ENCODE results near the gene HUWE1. TPM values are rescaled to one million over a fixed set of nuclear protein-coding genes. Genes with fewer than 3 reads are reported as not detected.
"Not testable (repeated sequence)": the region's sequence is repeated elsewhere in the genome, so short reads cannot be mapped to it uniquely, and the experiment has no call there.

Gene HUWE1
- 100 to 1,000 TPM; 235 to 251 TPM for total RNA-seq

GRCh38 chrX:53686151-53686885 lies at the start of gene HUWE1:
TSS of gene HUWE1 (minus strand) at chrX:53686719. CDS start at chrX:53654107, 32,612 bp downstream.
- Mint-ChIP-seq H3K4me1 (peaks cover 16% of the 10 kb centered on the region), H3K36me3 (ENCODE audit: low read depth) (peaks cover 16% of the 10 kb centered on the region), H3K4me3 (peak within 1 kb of the TSS; percentile 78), H3K9me3 (no peaks in the 10 kb centered on the region), H3K27me3 (no peaks in the 10 kb centered on the region), H3K27ac (peak within 1 kb of the TSS; percentile 97)
- DNase-seq = peak; percentile 84
- POLR2A ChIA-PET = interaction anchor here (0.6 to 1.5 kb wide), 4 partner anchors 24 to 48 kb away, joined by 4 to 7 read pairs (median 6); no protein-coding TSS in a partner anchor
- CTCF ChIA-PET = interaction anchor here (1.6 kb wide), 1 partner anchor 9 kb away, joined by 5 read pairs; no protein-coding TSS in a partner anchor

GRCh38 chrX:53732797-53733196 lies 46.3 kb upstream of the HUWE1 start:
- Mint-ChIP-seq H3K9me3 (peaks cover 8% of the 10 kb centered on the region), H3K27ac (peak overlapping the region; percentile 91), H3K4me1 (peaks cover 47% of the 10 kb centered on the region), H3K4me3 (peak overlapping the region; percentile 30), H3K27me3 (no peaks in the 10 kb centered on the region), H3K36me3 (ENCODE audit: low read depth) (peaks cover 9% of the 10 kb centered on the region)
- POLR2A ChIA-PET = no interaction called here
- DNase-seq = no peak
- CTCF ChIA-PET = interaction anchor here (0.6 to 1.6 kb wide), 2 partner anchors 28 to 673 kb away, joined by 3 read pairs; no protein-coding TSS in a partner anchor

GRCh38 chrX:53729751-53730150 lies 43.2 kb upstream of the HUWE1 start:
- DNase-seq = no peak
- H3K4me3 Mint-ChIP-seq = no peak overlapping the region
- CTCF ChIA-PET = interaction anchor here (0.6 to 1.5 kb wide), 4 partner anchors 13 to 38 kb away, joined by 3 to 6 read pairs (median 3); no protein-coding TSS in a partner anchor
- no peaks in the 10 kb centered on the region for H3K9me3 Mint-ChIP-seq
- H3K27ac Mint-ChIP-seq = no peak overlapping the region
- H3K27me3 Mint-ChIP-seq = no peaks in the 10 kb centered on the region
- peaks cover 2% of the 10 kb centered on the region for H3K36me3 Mint-ChIP-seq (ENCODE audit: low read depth)
- POLR2A ChIA-PET = no interaction called here
- H3K4me1 Mint-ChIP-seq = peaks cover 47% of the 10 kb centered on the region

- Mint-ChIP-seq H3K27me3 (no peaks in the 10 kb centered on the region), H3K4me3 (no peak overlapping the region), H3K36me3 (ENCODE audit: low read depth) (peaks cover 2% of the 10 kb centered on the region), H3K9me3 (no peaks in the 10 kb centered on the region), H3K27ac (no peak overlapping the region), H3K4me1 (peaks cover 38% of the 10 kb centered on the region)
- ChIA-PET CTCF (no interaction called here), POLR2A (no interaction called here)
- DNase-seq = no peak
Observed at GRCh38 chrX:53728506-53728905, 42.0 kb upstream of the HUWE1 start.

- Mint-ChIP-seq H3K27me3 (no peaks in the 10 kb centered on the region), H3K36me3 (ENCODE audit: low read depth) (no peaks in the 10 kb centered on the region), H3K4me1 (peaks cover 23% of the 10 kb centered on the region), H3K9me3 (no peaks in the 10 kb centered on the region), H3K27ac (no peak overlapping the region), H3K4me3 (no peak overlapping the region)
- CTCF ChIA-PET = interaction anchor here (1.2 to 1.4 kb wide), 3 partner anchors 12 to 1275 kb away, joined by 3 to 8 read pairs (median 3); no protein-coding TSS in a partner anchor
- POLR2A ChIA-PET = no interaction called here
- DNase-seq = no peak
Observed at GRCh38 chrX:53724872-53725271, 38.4 kb upstream of the HUWE1 start.

- H3K27me3 Mint-ChIP-seq = no peaks in the 10 kb centered on the region
- no peak overlapping the region for H3K27ac Mint-ChIP-seq
- ChIA-PET CTCF (interaction anchor here (1.2 kb wide), 2 partner anchors 39 to 1276 kb away, joined by 3 to 8 read pairs; no protein-coding TSS in a partner anchor), POLR2A (no interaction called here)
- no peak for DNase-seq
- no peak overlapping the region for H3K4me3 Mint-ChIP-seq
- H3K36me3 Mint-ChIP-seq (ENCODE audit: low read depth) = no peaks in the 10 kb centered on the region
- H3K4me1 Mint-ChIP-seq = peaks cover 29% of the 10 kb centered on the region
- no peaks in the 10 kb centered on the region for H3K9me3 Mint-ChIP-seq
Observed at GRCh38 chrX:53723381-53723780, 36.9 kb upstream of the HUWE1 start.

- H3K27ac Mint-ChIP-seq; DNase-seq; POLR2A ChIA-PET; H3K4me3 Mint-ChIP-seq; H3K9me3 Mint-ChIP-seq; H3K27me3 Mint-ChIP-seq; CTCF ChIA-PET; H3K36me3 Mint-ChIP-seq (ENCODE audit: low read depth): not testable (repeated sequence)
- H3K4me1 Mint-ChIP-seq = peaks cover 33% of the 10 kb centered on the region
Observed at GRCh38 chrX:53721610-53722009, 35.1 kb upstream of the HUWE1 start.

GRCh38 chrX:53719666-53720065 lies 33.1 kb upstream of the HUWE1 start:
- H3K4me3 Mint-ChIP-seq = not testable (repeated sequence)

GRCh38 chrX:53718073-53718472 lies 31.6 kb upstream of the HUWE1 start:
- no peaks in the 10 kb centered on the region for H3K9me3 Mint-ChIP-seq
- ChIA-PET CTCF (no interaction called here), POLR2A (no interaction called here)
- H3K4me3 Mint-ChIP-seq = no peak overlapping the region
- no peak for DNase-seq
- peak overlapping the region; percentile 50 for H3K27ac Mint-ChIP-seq
- no peaks in the 10 kb centered on the region for H3K27me3 Mint-ChIP-seq
- peaks cover 60% of the 10 kb centered on the region for H3K4me1 Mint-ChIP-seq
- peaks cover 7% of the 10 kb centered on the region for H3K36me3 Mint-ChIP-seq (ENCODE audit: low read depth)

More at GRCh38 chrX:53719666-53720065, 33.1 kb upstream of the HUWE1 start:
- DNase-seq; H3K36me3 Mint-ChIP-seq (ENCODE audit: low read depth); H3K9me3 Mint-ChIP-seq; CTCF ChIA-PET; POLR2A ChIA-PET; H3K27me3 Mint-ChIP-seq: not testable (repeated sequence)
- H3K4me1 Mint-ChIP-seq = peaks cover 46% of the 10 kb centered on the region
- peak overlapping the region; percentile 50 for H3K27ac Mint-ChIP-seq

- H3K4me3 Mint-ChIP-seq = no peak overlapping the region
- peak overlapping the region; percentile 99 for H3K27ac Mint-ChIP-seq
- H3K27me3 Mint-ChIP-seq = no peaks in the 10 kb centered on the region
- CTCF ChIA-PET = interaction anchor here (0.7 to 1.7 kb wide), 4 partner anchors 13 to 94 kb away, joined by 3 to 6 read pairs (median 3); no protein-coding TSS in a partner anchor
- peaks cover 7% of the 10 kb centered on the region for H3K36me3 Mint-ChIP-seq (ENCODE audit: low read depth)
- H3K9me3 Mint-ChIP-seq = no peaks in the 10 kb centered on the region
- no peak for DNase-seq
- POLR2A ChIA-PET = interaction anchor here (2.2 kb wide), 1 partner anchor 31 kb away, joined by 5 read pairs; the partner anchor contains the start of gene HUWE1
- peaks cover 60% of the 10 kb centered on the region for H3K4me1 Mint-ChIP-seq
Observed at GRCh38 chrX:53717205-53717604, 30.7 kb upstream of the HUWE1 start.

GRCh38 chrX:53716328-53717088 lies 30.0 kb upstream of the HUWE1 start:
- Mint-ChIP-seq H3K4me3 (peak overlapping the region; percentile 76), H3K9me3 (no peaks in the 10 kb centered on the region), H3K36me3 (ENCODE audit: low read depth) (peaks cover 9% of the 10 kb centered on the region), H3K27me3 (no peaks in the 10 kb centered on the region), H3K4me1 (peaks cover 61% of the 10 kb centered on the region), H3K27ac (peak overlapping the region; percentile 99)
- ChIA-PET CTCF (interaction anchor here (0.7 to 1.7 kb wide), 4 partner anchors 13 to 94 kb away, joined by 3 to 6 read pairs (median 3); no protein-coding TSS in a partner anchor), POLR2A (interaction anchor here (2.2 to 3.3 kb wide), 2 partner anchors 30 to 33 kb away, joined by 5 to 19 read pairs; partner anchors contain the start of gene HUWE1)
- peak; percentile 61 for DNase-seq

GRCh38 chrX:53715346-53715924 lies 28.9 kb upstream of the HUWE1 start:
- CTCF ChIA-PET = interaction anchor here (1.2 to 1.6 kb wide), 4 partner anchors 14 to 24 kb away, joined by 3 to 4 read pairs (median 4); no protein-coding TSS in a partner anchor
- peak overlapping the region; percentile 76 for H3K4me3 Mint-ChIP-seq
- peaks cover 2% of the 10 kb centered on the region for H3K9me3 Mint-ChIP-seq
- peaks cover 65% of the 10 kb centered on the region for H3K4me1 Mint-ChIP-seq
- no peaks in the 10 kb centered on the region for H3K27me3 Mint-ChIP-seq
- H3K36me3 Mint-ChIP-seq (ENCODE audit: low read depth) = peaks cover 16% of the 10 kb centered on the region
- no peak for DNase-seq
- H3K27ac Mint-ChIP-seq = peak overlapping the region; percentile 99
- POLR2A ChIA-PET = interaction anchor here (1.4 to 3.3 kb wide), 3 partner anchors 29 to 32 kb away, joined by 5 to 19 read pairs (median 7); partner anchors contain the start of gene HUWE1
